Neural crest cell (in vitro differentiated cells): ENCODE measurements around the gene SDHC. TPM values are rescaled to one million over a fixed set of nuclear protein-coding genes. Genes with fewer than 3 reads are reported as not detected.
A peak's percentile ranks its signal among the peaks of the same experiment; 100 is the strongest.

ENCODE experiments used
- DNase-seq: peaks from one replicate; pipeline ENCODE4 v3.0.0; 2021; ENCODE audit warnings: low read depth, mixed read lengths, low spot score
- H3K27ac Mint-ChIP-seq: one replicate; pipeline ENCODE4 v1.8.0; 2021; ENCODE audit warnings: mild to moderate bottlenecking, mixed read lengths; ENCODE audit not compliant: unreplicated experiment
- H3K27me3 Mint-ChIP-seq: 2 replicates; pipeline ENCODE4 v1.8.0; 2021; ENCODE audit warnings: low read depth, mild to moderate bottlenecking, mixed read lengths
- H3K36me3 Mint-ChIP-seq: 2 replicates; pipeline ENCODE4 v1.8.0; 2021; ENCODE audit warnings: low read depth, mild to moderate bottlenecking, mixed read lengths
- H3K4me1 Mint-ChIP-seq: 2 replicates; pipeline ENCODE4 v1.8.0; 2021; ENCODE audit warnings: mixed read lengths
- H3K4me3 Mint-ChIP-seq: one replicate; pipeline ENCODE4 v1.8.0; 2021; ENCODE audit warnings: mild to moderate bottlenecking, mixed read lengths
- H3K9me3 Mint-ChIP-seq: 2 replicates; pipeline ENCODE4 v1.8.0; 2021; ENCODE audit warnings: mixed read lengths
- CTCF ChIP-seq: fragments of 200-600 bp; sonication (generic); conservative IDR thresholded peaks from 2 replicates; pipeline ENCODE4 v1.5.0; 2021; ENCODE audit warnings: antibody characterized with exemption, mild to moderate bottlenecking
- long read RNA-seq: library from polyadenylated mRNA; unstranded; transcript quantifications from one replicate; pipeline ENCODE4 v2.0.0, GENCODE V29; 2020
- total RNA-seq: library from RNA; stranded (reverse); gene quantifications from 2 replicates; pipeline ENCODE4 v1.2.1, GENCODE V29; 2021

Gene SDHC
- 193 and 200 TPM in 2 replicates for total RNA-seq
- long read RNA-seq, full-length matches to known transcripts, result 169 of 186 reads
- long read RNA-seq, partial matches to known transcripts, result 8 of 186 reads
- long read RNA-seq, other reads (novel, unspliced or antisense), result 9 of 186 reads

- H3K4me3 Mint-ChIP-seq, result peak within 1 kb of the TSS; percentile 95
- peaks cover 50% of the 10 kb centered on the region for H3K4me1 Mint-ChIP-seq
- no peaks in the 10 kb centered on the region for H3K9me3 Mint-ChIP-seq
- DNase-seq, result peak; percentile 83
- H3K27ac Mint-ChIP-seq, result peak within 1 kb of the TSS; percentile 99
- peaks cover 2% of the 10 kb centered on the region for H3K36me3 Mint-ChIP-seq
- no peaks in the 10 kb centered on the region for H3K27me3 Mint-ChIP-seq
- peak; percentile 58 for TF ChIP-seq CTCF
These were observed at the start of gene SDHC for GRCh38 chr1:161314201-161314981. Gene SDHC (plus strand): TSS chr1:161314381. CDS start chr1:161314406, 25 bp downstream.

GRCh38 chr1:161265305-161265704, 48.9 kb upstream of the SDHC start:
- H3K36me3 Mint-ChIP-seq, result no peaks in the 10 kb centered on the region
- H3K4me3 Mint-ChIP-seq, result no peak overlapping the region
- TF ChIP-seq CTCF, result no peak
- no peak for DNase-seq
- H3K27ac Mint-ChIP-seq, result peak overlapping the region; percentile 57
- peaks cover 38% of the 10 kb centered on the region for H3K27me3 Mint-ChIP-seq
- peaks cover 7% of the 10 kb centered on the region for H3K4me1 Mint-ChIP-seq
- no peaks in the 10 kb centered on the region for H3K9me3 Mint-ChIP-seq

GRCh38 chr1:161266202-161266601, 48.0 kb upstream of the SDHC start:
- Mint-ChIP-seq H3K9me3 (no peaks in the 10 kb centered on the region), H3K27ac (no peak overlapping the region), H3K36me3 (no peaks in the 10 kb centered on the region), H3K4me3 (no peak overlapping the region), H3K27me3 (peaks cover 29% of the 10 kb centered on the region), H3K4me1 (peaks cover 7% of the 10 kb centered on the region)
- no peak for DNase-seq
- no peak for TF ChIP-seq CTCF

GRCh38 chr1:161266836-161267235, 47.3 kb upstream of the SDHC start:
- TF ChIP-seq CTCF, result no peak
- H3K36me3 Mint-ChIP-seq, result no peaks in the 10 kb centered on the region
- H3K4me1 Mint-ChIP-seq, result peaks cover 4% of the 10 kb centered on the region
- H3K27ac Mint-ChIP-seq, result no peak overlapping the region
- no peak overlapping the region for H3K4me3 Mint-ChIP-seq
- no peaks in the 10 kb centered on the region for H3K9me3 Mint-ChIP-seq
- peaks cover 23% of the 10 kb centered on the region for H3K27me3 Mint-ChIP-seq
- DNase-seq, result no peak

GRCh38 chr1:161267321-161267720, 46.9 kb upstream of the SDHC start:
- no peaks in the 10 kb centered on the region for H3K9me3 Mint-ChIP-seq
- no peak for TF ChIP-seq CTCF
- H3K36me3 Mint-ChIP-seq, result no peaks in the 10 kb centered on the region
- peaks cover 20% of the 10 kb centered on the region for H3K27me3 Mint-ChIP-seq
- peaks cover 4% of the 10 kb centered on the region for H3K4me1 Mint-ChIP-seq
- no peak overlapping the region for H3K27ac Mint-ChIP-seq
- no peak for DNase-seq
- no peak overlapping the region for H3K4me3 Mint-ChIP-seq
